HG02759 (cell line): ENCODE data around the gene LRCH3.

Source experiments
- ATAC-seq: cut with Tn5 transposase; IDR thresholded peaks from one replicate; pipeline ENCODE4 v1.9.1; 2021; ENCODE audit warnings: mild to moderate bottlenecking, moderate library complexity; ENCODE audit not compliant: unreplicated experiment

Gene LRCH3

DNA sequence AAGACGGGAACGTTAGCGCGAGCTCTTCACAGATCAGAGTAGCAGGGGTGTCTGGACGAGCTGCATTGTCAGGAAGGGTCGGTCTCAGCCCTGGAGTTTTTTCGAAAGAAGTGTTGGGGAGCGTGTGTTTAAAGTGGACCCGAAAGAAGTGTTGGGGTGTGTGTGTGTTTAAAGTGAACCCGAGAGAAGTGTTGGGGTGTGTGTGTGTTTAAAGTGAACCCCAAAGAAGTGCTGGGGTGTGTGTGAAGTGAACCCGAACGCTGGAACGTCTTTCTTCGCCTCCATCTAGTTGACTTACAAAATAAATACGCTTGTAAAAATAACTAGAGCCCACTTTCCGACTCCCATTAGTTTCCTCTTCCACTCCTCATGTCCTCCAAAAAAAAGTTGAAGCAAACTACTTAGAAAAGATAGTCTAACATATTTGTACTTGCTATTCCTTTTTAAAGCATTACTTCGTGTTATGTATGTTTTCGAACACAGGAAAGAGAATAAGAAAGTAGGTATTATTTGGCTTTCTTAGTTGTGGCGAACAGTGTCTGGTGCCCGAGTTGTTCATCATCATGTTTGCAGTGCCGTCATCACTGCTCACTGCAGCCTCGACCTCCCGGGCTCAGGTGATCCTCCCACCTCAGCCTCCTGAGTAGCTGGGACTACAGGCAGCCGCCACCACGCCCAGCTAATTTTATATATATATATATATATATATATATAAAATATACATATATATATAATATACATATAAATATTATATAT is 1.0 kb downstream of the LRCH3 start:
- peak; percentile 32 for ATAC-seq

DNA sequence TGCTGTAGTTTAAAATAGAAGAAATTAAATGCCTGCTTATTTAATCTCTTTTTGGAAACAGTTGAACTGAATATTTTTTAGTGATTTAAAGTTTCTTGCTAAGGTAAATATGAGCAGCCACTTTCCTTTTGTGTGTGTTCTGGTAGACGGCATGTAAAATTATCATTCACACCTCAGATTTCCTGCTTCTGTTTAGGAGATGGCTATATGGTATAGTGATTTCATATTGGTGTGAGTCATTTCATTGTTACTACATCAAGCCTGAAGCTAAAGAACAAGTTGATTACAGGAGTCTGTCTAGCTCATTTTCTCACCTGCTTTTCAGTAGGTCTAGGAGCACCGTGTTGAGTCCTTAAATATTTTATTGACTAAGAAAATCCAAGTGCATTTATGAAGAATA is 2.2 kb downstream of the LRCH3 start:
- no peak for ATAC-seq

DNA sequence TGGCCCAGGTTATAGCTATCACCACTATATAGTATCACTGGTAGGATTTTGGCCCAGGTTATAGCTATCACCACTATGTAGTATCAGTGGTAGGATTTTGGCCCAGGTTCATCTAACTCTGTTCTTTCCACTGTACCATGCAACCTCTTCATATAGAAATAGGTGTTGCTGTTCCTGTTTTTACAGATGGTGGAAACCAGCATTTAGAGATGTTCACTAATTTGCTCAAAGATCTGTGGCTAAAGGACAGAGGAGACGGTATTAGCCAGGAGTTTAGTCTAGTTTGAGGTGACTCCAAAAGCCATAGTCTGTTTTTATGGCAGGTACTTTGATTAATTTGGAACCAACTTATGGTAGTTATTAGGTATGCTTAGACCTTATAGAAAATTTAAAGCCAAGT is 3.1 kb downstream of the LRCH3 start:
- ATAC-seq, result no peak

DNA sequence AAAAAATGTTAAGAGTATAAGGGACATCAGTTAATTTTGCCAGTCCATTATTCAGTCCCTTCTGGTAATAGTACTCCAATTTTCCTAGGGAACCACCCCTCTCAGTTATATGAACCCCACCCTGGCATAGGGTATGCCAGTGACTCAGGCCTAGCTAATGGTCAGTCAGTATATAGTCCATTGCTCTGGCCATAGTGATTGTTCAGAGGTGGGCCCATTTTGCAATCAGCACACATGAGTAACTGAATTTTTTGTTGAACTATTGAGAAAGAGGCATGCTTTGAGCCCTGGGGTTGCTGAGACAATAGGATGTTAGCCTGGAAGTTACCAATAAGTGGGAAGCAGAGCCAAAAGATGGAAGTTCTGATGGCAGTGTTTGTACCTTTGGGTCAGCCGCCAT is 4.1 kb downstream of the LRCH3 start:
- ATAC-seq, result no peak

DNA sequence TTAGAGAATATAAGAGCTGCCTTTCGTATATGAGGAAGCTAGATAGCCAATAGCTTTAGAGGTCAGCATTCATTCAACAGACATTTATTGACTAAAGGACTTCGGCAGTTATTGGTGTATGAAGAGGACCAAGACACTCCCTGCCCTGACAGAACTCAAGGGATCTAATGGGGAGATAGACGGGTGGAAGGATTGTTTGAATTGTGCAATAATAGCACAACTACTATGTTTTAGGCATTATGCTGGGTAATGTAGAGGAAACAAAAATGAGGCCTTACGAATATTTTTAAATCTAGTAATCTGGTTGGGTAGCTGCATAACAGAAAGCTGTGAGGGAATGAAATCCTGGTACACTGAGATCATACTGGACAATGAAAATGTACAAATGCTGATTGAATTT is 5.0 kb downstream of the LRCH3 start:
- no peak for ATAC-seq

DNA sequence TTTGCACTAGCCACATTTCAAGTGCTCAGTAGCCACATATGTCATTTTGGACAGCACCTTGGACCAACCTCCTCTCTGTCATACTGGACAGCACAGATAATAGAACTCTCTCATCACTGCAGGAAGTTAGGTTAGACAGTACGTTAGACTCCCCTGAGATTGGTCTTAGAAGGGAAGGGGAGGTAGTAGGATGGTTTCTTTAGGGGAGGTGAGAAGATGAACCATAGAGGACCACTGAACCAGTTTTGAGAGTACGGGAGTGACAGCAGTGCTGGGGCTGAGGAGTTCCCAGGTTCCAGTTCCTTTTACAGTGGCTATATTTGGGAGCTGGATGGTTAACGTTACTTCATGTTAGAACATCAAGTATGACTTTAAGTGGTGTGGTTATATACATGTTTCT is 7.8 kb downstream of the LRCH3 start:
- ATAC-seq, result peak; percentile 51

DNA sequence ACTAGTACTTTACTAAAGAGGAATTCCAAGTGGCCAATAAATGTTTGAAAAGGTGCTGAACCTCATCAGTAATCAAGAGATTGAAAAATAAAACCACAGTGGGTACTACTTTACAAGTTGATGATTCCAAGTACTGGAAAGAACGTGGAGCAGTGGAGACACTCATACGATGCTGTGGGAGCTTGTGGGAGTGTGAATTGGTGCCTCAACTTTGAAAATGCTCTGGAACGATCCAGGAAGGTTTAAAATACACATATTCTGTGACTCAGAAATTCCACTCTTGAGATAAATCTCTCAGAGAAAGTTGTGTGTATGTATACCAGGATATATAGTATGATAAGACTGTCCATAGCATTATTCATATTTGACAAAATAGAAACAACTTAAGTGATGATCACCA is 9.3 kb downstream of the LRCH3 start:
- ATAC-seq, result no peak

DNA sequence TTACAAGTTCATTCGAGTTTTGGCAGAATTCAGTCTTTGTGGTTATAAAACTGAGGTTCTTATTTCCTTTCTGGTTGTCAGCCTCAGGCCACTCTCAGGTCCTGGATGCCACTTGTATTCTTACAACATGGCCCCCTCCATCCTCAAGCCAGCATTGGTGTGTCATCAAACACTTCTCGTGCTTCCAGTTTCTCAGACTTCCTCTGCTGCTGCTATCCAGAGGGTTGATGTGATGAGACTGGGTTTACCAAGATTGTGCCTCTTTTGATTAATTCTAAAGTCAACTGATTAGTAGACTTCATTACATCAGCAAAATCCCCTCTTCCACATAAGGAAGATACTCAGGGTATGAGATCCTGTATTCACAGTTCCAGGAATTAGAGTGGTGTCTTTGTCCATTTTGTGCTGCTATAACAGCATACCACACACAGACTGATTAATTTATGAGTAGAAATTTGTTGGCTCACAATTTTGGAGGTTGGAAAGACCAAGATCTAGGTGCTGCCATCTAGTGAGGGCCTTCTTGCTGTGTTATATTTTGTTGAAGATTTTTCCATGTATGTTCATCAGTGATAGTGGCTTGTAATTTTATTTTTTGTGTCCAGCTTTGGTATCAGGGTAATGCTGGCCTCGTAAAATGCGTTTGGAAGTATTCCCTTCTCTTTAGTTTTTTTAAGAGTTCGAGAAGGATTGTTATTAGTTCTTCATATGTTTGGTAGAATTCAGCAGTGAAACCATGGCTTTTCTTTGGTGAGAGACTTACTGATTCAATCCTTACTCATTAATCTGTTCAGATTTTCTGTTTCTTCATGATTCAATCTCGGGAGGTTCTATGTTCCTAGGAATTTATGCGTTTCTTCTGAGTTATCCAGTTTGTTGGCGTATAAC is 11.1 kb downstream of the LRCH3 start:
- no peak for ATAC-seq

DNA sequence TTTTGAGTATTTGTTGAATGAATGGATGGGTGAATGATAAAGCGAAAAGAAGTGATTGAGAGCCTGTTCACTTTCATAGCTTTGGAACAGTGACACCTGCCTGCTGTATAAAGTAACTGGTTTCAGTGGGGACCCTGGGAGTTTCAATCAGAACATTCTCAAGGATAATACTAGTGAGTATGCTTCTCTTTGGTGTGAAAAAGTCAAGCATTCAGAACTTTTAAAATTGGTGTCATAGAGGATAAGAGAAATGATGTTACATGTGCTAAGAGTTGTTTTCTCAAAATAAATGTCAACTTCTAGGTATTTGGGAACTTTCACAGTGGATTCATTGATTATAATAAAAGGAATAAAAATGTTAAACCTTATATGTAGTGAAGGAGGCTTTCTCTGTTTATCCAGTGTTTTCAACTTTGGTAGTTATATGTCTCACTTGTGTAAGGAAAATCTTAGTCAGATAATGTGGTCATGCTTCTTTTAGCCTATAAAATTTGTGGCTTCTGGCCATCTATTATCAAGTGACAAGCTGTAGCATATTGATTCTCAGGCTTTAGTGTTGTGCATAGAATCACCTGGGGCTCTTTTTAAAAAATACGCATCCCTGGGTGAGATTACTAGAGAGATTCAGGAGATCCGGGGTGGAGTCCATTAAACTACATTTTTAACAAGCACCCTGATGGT is 11.9 kb downstream of the LRCH3 start:
- ATAC-seq, result no peak

DNA sequence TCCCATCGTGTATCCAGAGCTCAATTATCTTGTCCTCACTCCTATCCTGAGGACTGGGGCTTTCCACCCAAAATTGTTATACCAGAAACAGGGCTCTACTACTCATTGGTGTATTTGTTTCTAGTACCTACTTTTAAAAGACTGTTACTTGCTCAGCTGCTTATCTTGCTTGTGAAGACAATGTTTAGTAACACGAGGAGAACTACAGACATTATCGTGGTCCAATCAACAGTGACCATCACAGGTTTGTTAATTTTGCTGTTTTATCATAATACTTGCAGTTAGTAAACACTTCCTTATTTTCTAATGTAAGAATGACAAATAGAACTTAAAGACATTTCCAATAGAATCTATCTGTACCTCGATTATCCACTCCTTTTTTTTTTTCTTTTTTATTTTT is 13.5 kb downstream of the LRCH3 start:
- no peak for ATAC-seq

DNA sequence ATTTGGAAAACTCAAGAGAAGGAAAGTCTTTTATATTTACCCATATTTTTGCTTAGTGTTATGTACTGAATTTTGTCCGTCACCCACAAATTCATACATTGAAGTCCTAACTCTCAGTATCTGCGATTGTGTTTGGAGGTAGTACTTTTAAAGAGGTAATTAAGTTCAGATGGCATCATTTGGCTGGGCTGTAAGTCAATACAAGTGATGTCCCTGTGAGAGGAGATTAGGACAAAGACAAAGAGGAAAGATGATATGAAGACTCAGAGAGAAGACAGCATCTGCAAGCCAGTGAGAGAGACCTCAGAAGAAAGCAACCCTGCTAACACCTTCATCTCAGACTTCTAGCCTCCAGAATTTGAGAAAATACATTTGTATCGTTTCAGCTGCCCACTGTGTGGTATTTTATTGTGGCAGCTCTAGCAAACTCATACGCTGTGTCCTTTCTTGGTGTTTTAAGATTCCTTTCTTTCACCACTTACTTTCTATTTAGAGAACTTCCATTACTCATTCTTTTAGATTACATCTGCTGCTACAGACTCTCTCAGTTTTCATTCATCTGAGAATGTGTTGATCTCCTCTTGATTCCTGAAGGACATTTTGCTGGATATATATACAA is 17.0 kb downstream of the LRCH3 start:
- ATAC-seq, result no peak

DNA sequence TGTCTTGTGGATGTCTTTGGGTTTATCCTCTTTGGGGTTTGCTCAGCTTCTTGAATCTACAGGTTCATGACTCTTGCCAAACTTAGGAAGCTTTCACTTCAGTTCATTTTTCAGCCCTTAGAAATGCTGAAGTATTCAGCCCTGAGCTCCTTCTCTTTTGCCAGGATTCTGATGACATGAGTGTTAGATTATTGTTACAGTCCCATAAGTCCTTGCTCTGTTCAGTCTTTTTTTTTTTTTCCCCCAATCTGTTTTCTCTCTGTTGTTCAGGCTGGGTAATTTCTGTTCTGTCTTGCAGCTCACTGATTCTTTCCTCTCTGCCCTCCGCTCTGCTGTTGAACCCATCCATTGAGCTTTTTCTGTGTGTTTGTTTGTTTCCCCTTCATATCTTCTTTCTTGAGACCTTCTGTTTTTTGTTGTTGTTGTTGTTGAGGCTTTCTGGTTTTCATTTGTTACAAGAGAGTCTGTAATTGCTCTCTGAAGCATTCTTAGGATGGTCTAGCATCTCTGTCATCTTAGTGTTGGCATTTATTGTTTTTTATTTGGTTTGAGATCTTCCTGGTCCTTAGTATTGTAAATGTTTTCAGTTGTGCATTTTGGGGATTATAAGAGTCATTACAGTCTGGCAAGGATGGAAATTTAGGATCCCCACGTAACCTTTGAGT is 18.4 kb downstream of the LRCH3 start:
- no peak for ATAC-seq

DNA sequence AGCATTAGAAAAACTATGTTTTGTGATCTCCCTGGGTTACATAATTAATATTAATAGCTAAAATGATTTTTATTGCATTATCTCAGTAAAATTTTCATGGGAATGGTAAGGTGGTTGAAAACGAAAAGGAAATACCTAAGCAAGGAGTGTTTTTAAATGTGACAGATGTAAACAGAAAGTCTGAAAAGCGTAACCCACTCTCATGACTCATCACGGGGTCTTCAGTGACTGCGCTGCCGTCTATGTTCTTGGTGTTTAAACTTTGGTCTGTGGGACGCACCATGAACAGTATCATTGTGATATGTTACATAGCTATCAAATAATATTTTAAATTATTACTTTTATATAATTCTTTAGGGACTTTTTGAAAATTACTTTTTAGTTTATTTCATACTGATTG is 19.8 kb downstream of the LRCH3 start:
- ATAC-seq, result no peak

DNA sequence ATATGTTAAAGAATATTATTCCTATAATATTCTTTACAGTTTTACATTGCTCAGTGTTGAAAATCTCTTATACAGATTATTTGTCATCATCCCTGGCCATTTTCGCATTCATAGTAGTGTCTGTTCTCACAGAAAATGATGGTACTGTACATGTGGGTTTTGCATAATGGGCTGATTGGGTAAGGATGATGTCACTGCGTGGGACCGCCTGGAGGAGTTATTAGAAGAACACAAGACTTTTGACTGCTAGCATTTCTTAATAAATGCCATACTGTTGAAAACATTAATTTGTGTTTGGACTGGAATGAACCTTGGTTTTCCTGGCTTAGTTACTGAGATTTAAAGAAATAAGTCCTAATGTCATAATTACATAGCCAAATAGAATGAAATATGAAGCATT is 20.3 kb downstream of the LRCH3 start:
- no peak for ATAC-seq

DNA sequence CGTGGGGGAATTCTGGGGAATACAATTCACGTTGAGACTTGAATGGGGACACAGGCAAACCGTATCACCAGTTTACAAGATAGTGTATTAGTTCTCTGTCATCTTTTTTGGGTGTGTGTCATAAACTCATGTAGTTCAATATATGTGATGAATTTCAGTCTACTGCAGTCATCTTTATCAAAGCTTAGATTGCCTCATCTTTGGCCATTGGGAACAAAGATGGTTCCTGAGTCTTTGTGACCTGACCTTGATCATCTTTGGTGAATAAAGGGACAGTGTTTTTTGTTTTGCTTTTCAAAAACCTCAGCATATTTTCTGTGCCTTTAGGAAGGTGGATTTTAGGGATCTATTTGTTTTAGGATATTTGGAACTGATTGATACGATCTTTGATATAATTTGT is 23.3 kb downstream of the LRCH3 start:
- ATAC-seq, result no peak

DNA sequence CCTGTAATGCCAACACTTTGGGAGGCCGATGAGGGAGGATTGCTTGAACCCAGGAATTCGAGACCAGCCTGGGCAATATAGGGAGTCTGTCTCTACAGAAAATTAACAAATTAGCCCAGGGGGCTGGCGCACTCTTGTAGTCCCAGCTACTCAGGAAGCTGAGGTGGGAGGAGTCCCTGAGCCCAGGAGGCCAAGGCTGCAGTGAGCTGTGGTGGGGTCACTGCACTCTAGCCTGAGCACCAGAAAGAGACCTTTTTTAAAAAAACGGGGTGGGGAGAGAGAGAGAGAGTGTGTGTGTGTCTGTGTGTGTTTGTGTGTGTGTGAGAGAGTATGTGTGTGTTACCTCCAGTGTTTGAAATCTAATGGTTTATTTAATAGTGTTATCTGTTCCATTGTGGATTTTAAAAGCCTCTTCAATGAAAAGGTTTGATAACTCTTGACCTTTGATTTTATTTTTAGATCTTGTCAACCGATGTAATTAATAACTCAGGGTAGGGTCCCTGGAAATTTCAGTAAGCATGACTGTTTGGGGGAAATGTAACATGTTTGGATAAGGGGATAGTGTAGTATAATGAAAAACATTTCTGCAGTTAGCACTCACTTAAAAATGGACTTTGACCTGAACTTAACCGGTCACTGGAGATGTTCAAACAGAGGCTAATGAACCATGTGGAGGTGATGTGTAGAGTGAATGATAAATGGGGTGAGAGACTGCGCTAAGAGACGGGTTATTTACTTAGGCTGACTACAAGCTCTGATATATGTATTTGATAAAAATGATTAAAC is 29.7 kb downstream of the LRCH3 start:
- ATAC-seq, result no peak

DNA sequence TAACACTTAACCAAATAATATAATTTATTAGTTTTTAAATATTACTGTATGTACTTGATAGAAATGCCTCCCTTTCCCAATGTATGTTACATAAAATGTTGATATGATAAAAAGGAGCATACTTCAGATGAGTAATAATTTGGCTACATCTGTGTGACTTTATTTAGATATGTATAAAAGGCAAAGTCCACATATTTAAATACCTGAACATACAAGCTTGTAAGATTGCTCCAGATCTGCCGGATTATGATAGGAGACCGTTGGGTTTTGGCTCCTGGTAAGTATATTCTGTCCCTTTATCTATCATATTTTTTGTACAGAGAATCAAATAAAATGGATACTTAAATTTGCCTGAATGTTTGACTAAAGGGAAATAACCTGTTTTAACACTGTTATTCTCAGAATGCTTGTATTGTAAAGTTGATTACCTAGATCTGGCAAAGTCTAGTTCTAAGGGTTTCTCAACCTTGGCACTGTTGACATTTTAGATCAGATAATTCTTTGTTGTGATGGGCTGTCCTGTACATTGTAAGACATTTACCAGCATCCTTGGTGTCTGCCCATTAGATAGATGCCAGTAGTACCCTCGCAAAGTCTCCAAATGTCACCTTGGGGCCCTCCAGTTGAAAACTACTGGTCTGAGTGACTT is 38.5 kb downstream of the LRCH3 start:
- ATAC-seq, result no peak

DNA sequence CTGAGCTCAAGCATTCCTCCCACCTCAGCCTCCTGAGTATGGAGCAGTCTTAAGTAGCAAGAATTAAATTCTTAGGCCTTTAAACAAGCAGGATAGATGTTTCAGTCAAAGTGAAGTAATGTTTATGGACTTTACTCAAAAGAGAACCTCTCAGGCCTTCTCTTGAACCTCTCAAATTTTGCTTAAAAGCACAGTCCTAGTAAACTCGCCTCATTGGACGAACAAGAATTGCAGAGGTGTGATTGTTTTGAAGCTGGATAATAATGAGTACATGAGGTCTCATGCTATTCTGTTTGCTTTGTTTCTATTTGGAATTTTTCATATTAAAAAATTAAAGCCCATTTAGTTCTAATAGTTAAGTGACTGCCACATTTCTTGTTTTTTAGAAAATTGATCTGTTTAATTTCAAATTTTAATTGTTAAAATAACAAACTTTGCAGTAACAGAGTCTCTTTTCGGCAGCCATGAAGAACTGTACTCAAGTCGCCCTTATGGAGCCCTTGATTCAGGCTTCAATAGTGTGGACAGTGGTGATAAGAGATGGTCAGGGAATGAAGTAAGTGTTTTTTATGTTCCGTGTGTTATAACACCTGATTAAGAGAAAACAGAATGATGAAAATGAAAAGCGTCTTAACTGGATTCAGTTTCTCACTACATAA is 39.4 kb downstream of the LRCH3 start:
- no peak for ATAC-seq

DNA sequence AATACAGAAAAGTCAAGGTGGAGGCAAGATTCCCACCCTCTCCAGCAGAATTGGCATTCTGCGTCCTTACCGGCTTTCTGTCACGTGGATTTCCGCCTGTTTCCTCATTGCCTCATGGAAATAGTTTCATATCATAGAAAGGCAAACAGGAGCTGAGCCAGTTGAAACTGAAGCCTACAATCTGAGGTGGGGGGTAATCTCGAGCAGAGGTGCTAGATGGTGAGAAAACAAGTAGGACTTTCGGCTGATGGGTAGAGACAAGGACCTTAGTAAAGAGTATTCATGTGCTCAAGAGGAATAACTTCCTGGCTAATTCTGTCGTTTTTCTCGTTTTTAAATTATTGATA is 39.9 kb downstream of the LRCH3 start:
- no peak for ATAC-seq
